KMS-11 (cell line): ENCODE measurements around the gene CTIF.

Source experiments
- H2AFZ ChIP-seq: fragments of 200-600 bp; sonication (generic); 2 replicates; pipeline ENCODE4 v1.6.1; 2016; ENCODE audit warnings: antibody characterized with exemption, mixed run types, low read depth
- H3K27ac ChIP-seq: fragments of 200-600 bp; sonication (generic); 2 replicates; pipeline ENCODE4 v1.6.1; 2016; ENCODE audit warnings: mild to moderate bottlenecking, mixed run types
- H3K27me3 ChIP-seq: fragments of 200-600 bp; sonication (generic); 2 replicates; pipeline ENCODE4 v1.6.1; 2017; ENCODE audit warnings: mild to moderate bottlenecking, low read depth, mixed run types, moderate library complexity; ENCODE audit not compliant: insufficient read depth
- H3K36me3 ChIP-seq: fragments of 200-600 bp; sonication (generic); 2 replicates; pipeline ENCODE4 v1.6.1; 2017; ENCODE audit warnings: mild to moderate bottlenecking, mixed run types; ENCODE audit not compliant: insufficient read depth
- H3K4me1 ChIP-seq: fragments of 200-600 bp; sonication (generic); 2 replicates; pipeline ENCODE4 v1.6.1; 2016; ENCODE audit warnings: mild to moderate bottlenecking, low read depth, mixed run types; ENCODE audit not compliant: poor library complexity, severe bottlenecking
- H3K4me2 ChIP-seq: fragments of 200-600 bp; sonication (generic); 2 replicates; pipeline ENCODE4 v1.7.0; 2016; ENCODE audit warnings: mild to moderate bottlenecking, mixed run types
- H3K4me3 ChIP-seq: fragments of 200-600 bp; sonication (generic); IDR thresholded peaks from 2 replicates; pipeline ENCODE4 v1.6.1; 2017; ENCODE audit warnings: low read depth, low read length, mixed read lengths; ENCODE audit not compliant: insufficient read depth
- H3K79me2 ChIP-seq: fragments of 200-600 bp; sonication (generic); 2 replicates; pipeline ENCODE4 v1.6.1; 2016; ENCODE audit warnings: low read depth, mixed run types; ENCODE audit not compliant: insufficient read depth
- H3K9ac ChIP-seq: fragments of 200-600 bp; sonication (generic); 2 replicates; pipeline ENCODE4 v1.6.1; 2016; ENCODE audit warnings: mild to moderate bottlenecking, mixed run types
- H4K20me1 ChIP-seq: fragments of 200-600 bp; sonication (generic); 2 replicates; pipeline ENCODE4 v1.6.1; 2016; ENCODE audit warnings: mild to moderate bottlenecking, mixed run types; ENCODE audit not compliant: insufficient read depth
- CTCF ChIP-seq: fragments of 200-600 bp; sonication (generic); conservative IDR thresholded peaks from 2 replicates; pipeline ENCODE4 v1.6.1; 2017; ENCODE audit warnings: low read depth, mild to moderate bottlenecking, antibody characterized with exemption, low read length, moderate library complexity, mixed read lengths

Gene CTIF

GRCh38 chr18:48600046-48600445, 61.2 kb downstream of the CTIF start:
- Histone ChIP-seq H2AFZ (no peak overlapping the region), H4K20me1 (no peaks in the 10 kb centered on the region), H3K4me3 (no peak overlapping the region), H3K79me2 (no peaks in the 10 kb centered on the region), H3K27me3 (no peaks in the 10 kb centered on the region), H3K27ac (no peak overlapping the region), H3K9ac (no peak overlapping the region), H3K4me1 (peaks cover 5% of the 10 kb centered on the region), H3K36me3 (no peaks in the 10 kb centered on the region), H3K4me2 (no peak overlapping the region)
- no peak for TF ChIP-seq CTCF

GRCh38 chr18:48600456-48601090, 61.7 kb downstream of the CTIF start:
- Histone ChIP-seq H3K4me1 (peaks cover 11% of the 10 kb centered on the region), H4K20me1 (no peaks in the 10 kb centered on the region), H3K27me3 (no peaks in the 10 kb centered on the region), H3K9ac (no peak overlapping the region), H3K4me3 (no peak overlapping the region), H3K27ac (no peak overlapping the region), H3K4me2 (no peak overlapping the region), H2AFZ (no peak overlapping the region), H3K79me2 (no peaks in the 10 kb centered on the region), H3K36me3 (no peaks in the 10 kb centered on the region)
- TF ChIP-seq CTCF = no peak

- H3K4me3 ChIP-seq = no peak overlapping the region
- H3K9ac ChIP-seq = no peak overlapping the region
- H2AFZ ChIP-seq = no peak overlapping the region
- no peak overlapping the region for H3K4me2 ChIP-seq
- H3K4me1 ChIP-seq = peaks cover 15% of the 10 kb centered on the region
- H4K20me1 ChIP-seq = no peaks in the 10 kb centered on the region
- no peak overlapping the region for H3K27ac ChIP-seq
- H3K79me2 ChIP-seq = no peaks in the 10 kb centered on the region
- no peak for TF ChIP-seq CTCF
- H3K36me3 ChIP-seq = no peaks in the 10 kb centered on the region
- no peaks in the 10 kb centered on the region for H3K27me3 ChIP-seq
These were observed 62.5 kb downstream of the CTIF start for GRCh38 chr18:48601343-48601742.

- Histone ChIP-seq H3K27ac (no peak overlapping the region), H3K4me3 (no peak overlapping the region), H3K27me3 (no peaks in the 10 kb centered on the region), H3K9ac (no peak overlapping the region), H3K4me1 (peaks cover 15% of the 10 kb centered on the region), H3K79me2 (no peaks in the 10 kb centered on the region; the same call in 1 of the 2 replicates), H3K4me2 (no peak overlapping the region), H2AFZ (no peak overlapping the region), H3K36me3 (no peaks in the 10 kb centered on the region), H4K20me1 (no peaks in the 10 kb centered on the region)
- no peak for TF ChIP-seq CTCF
These were observed 64.0 kb downstream of the CTIF start for GRCh38 chr18:48602759-48603390.
